Progenitor cell of endocrine pancreas (in vitro differentiated cells): ENCODE results near the gene CDKN2B-AS1. TPM values are rescaled to one million over a fixed set of nuclear protein-coding genes. Genes with fewer than 3 reads are reported as not detected.

Experiments
- DNase-seq: peaks from one replicate; pipeline ENCODE4 v3.0.0; 2021; ENCODE audit warnings: low spot score; ENCODE audit not compliant: unreplicated experiment
- H3K27ac Mint-ChIP-seq: 2 replicates; pipeline ENCODE4 v1.8.0; 2021; ENCODE audit warnings: mild to moderate bottlenecking, moderate library complexity, mixed read lengths
- H3K27me3 Mint-ChIP-seq: 2 replicates; pipeline ENCODE4 v1.8.0; 2021; ENCODE audit warnings: mixed read lengths
- H3K36me3 Mint-ChIP-seq: 2 replicates; pipeline ENCODE4 v1.8.0; 2022; ENCODE audit warnings: mixed read lengths; ENCODE audit not compliant: insufficient read depth
- H3K4me1 Mint-ChIP-seq: 2 replicates; pipeline ENCODE4 v1.8.0; 2021; ENCODE audit warnings: low read depth, mixed read lengths
- H3K4me3 Mint-ChIP-seq: 2 replicates; pipeline ENCODE4 v1.8.0; 2021; ENCODE audit warnings: low read depth, mild to moderate bottlenecking, moderate library complexity, mixed read lengths
- H3K9me3 Mint-ChIP-seq: 2 replicates; pipeline ENCODE4 v1.8.0; 2021; ENCODE audit warnings: low read depth, mixed read lengths
- CTCF ChIP-seq: fragments of 200-600 bp; sonication (generic); IDR thresholded peaks from one replicate; pipeline ENCODE4 v1.5.0; 2021; ENCODE audit warnings: antibody characterized with exemption, mild to moderate bottlenecking; ENCODE audit not compliant: unreplicated experiment
- total RNA-seq: library from RNA; stranded (reverse); gene quantifications from 2 replicates; pipeline ENCODE4 v1.2.1, GENCODE V29; 2021

Gene CDKN2B-AS1
- total RNA-seq, 1 donor from 2014 or later: not detected

GRCh38 chr9:22147813-22148527 is 153.4 kb downstream of the CDKN2B-AS1 start:
- Mint-ChIP-seq H3K4me1 (peaks cover 2% of the 10 kb centered on the region), H3K27me3 (peaks cover 5% of the 10 kb centered on the region), H3K27ac (no peak overlapping the region), H3K36me3 (no peaks in the 10 kb centered on the region), H3K9me3 (no peaks in the 10 kb centered on the region), H3K4me3 (no peak overlapping the region)
- DNase-seq: no peak
- no peak for TF ChIP-seq CTCF

- Mint-ChIP-seq H3K36me3 (no peaks in the 10 kb centered on the region), H3K9me3 (no peaks in the 10 kb centered on the region), H3K27me3 (peaks cover 5% of the 10 kb centered on the region), H3K4me1 (peaks cover 2% of the 10 kb centered on the region), H3K27ac (no peak overlapping the region), H3K4me3 (no peak overlapping the region)
- no peak for TF ChIP-seq CTCF
- no peak for DNase-seq
These were observed 153.9 kb downstream of the CDKN2B-AS1 start for GRCh38 chr9:22148528-22148875.

GRCh38 chr9:22148876-22149637 is 154.5 kb downstream of the CDKN2B-AS1 start:
- Mint-ChIP-seq H3K4me1 (peaks cover 2% of the 10 kb centered on the region), H3K27ac (no peak overlapping the region), H3K36me3 (no peaks in the 10 kb centered on the region), H3K9me3 (no peaks in the 10 kb centered on the region), H3K27me3 (peaks cover 5% of the 10 kb centered on the region), H3K4me3 (no peak overlapping the region)
- DNase-seq: no peak
- TF ChIP-seq CTCF: no peak

GRCh38 chr9:22154064-22154463 is 159.5 kb downstream of the CDKN2B-AS1 start:
- TF ChIP-seq CTCF: no peak
- H3K4me1 Mint-ChIP-seq: peaks cover 8% of the 10 kb centered on the region
- H3K36me3 Mint-ChIP-seq: no peaks in the 10 kb centered on the region
- H3K27me3 Mint-ChIP-seq: peaks cover under 1% of the 10 kb centered on the region
- H3K4me3 Mint-ChIP-seq: no peak overlapping the region
- no peak for DNase-seq
- no peaks in the 10 kb centered on the region for H3K9me3 Mint-ChIP-seq
- H3K27ac Mint-ChIP-seq: no peak overlapping the region

GRCh38 chr9:22156586-22156985 is 162.0 kb downstream of the CDKN2B-AS1 start:
- Mint-ChIP-seq H3K27me3 (no peaks in the 10 kb centered on the region), H3K4me3 (no peak overlapping the region), H3K9me3 (no peaks in the 10 kb centered on the region), H3K4me1 (peaks cover 9% of the 10 kb centered on the region), H3K27ac (no peak overlapping the region), H3K36me3 (no peaks in the 10 kb centered on the region)
- no peak for DNase-seq
- no peak for TF ChIP-seq CTCF
